Fibroblast of upper back skin (primary cell): ENCODE data around the gene ADARB2.
"Not testable (repeated sequence)": the region's sequence is repeated elsewhere in the genome, so short reads cannot be mapped to it uniquely, and the experiment has no call there.

Experiments used
- DNase-seq: peaks from one replicate; pipeline ENCODE4 v3.0.0-alpha.2; 2013

ADARB2 gene

GRCh38 chr10:1401071-1401965 is 336.0 kb downstream of the ADARB2 start:
- no peak for DNase-seq

- no peak for DNase-seq
Measured at GRCh38 chr10:1400101-1401070, 336.9 kb downstream of the ADARB2 start.

GRCh38 chr10:1399431-1400100 is 337.8 kb downstream of the ADARB2 start:
- no peak for DNase-seq

- no peak for DNase-seq
Measured at GRCh38 chr10:1398626-1399410, 338.5 kb downstream of the ADARB2 start.

GRCh38 chr10:1398116-1398515 is 339.2 kb downstream of the ADARB2 start:
- not testable (repeated sequence) for DNase-seq

GRCh38 chr10:1396297-1396635 is 341.1 kb downstream of the ADARB2 start:
- DNase-seq = no peak

- DNase-seq = no peak
Measured at GRCh38 chr10:1395481-1396296, 341.6 kb downstream of the ADARB2 start.

GRCh38 chr10:1395025-1395480 is 342.3 kb downstream of the ADARB2 start:
- DNase-seq = no peak

- no peak for DNase-seq
Measured at GRCh38 chr10:1394155-1394912, 343.0 kb downstream of the ADARB2 start.

GRCh38 chr10:1393481-1393880 is 343.8 kb downstream of the ADARB2 start:
- DNase-seq = no peak

GRCh38 chr10:1392127-1392526 is 345.2 kb downstream of the ADARB2 start:
- DNase-seq = no peak

GRCh38 chr10:1390200-1390599 is 347.1 kb downstream of the ADARB2 start:
- DNase-seq = no peak

- DNase-seq = no peak
Measured at GRCh38 chr10:1384026-1384425, 353.3 kb downstream of the ADARB2 start.

- DNase-seq = no peak
Measured at GRCh38 chr10:1382711-1383110, 354.6 kb downstream of the ADARB2 start.

- no peak for DNase-seq
Measured at GRCh38 chr10:1381339-1381738, 356.0 kb downstream of the ADARB2 start.

- DNase-seq = no peak
Measured at GRCh38 chr10:1380088-1380671, 357.1 kb downstream of the ADARB2 start.

GRCh38 chr10:1379601-1380000 is 357.7 kb downstream of the ADARB2 start:
- no peak for DNase-seq

- no peak for DNase-seq
Measured at GRCh38 chr10:1378473-1378872, 358.9 kb downstream of the ADARB2 start.

- DNase-seq = no peak
Measured at GRCh38 chr10:1377740-1378397, 359.5 kb downstream of the ADARB2 start.

GRCh38 chr10:1377231-1377630 is 360.1 kb downstream of the ADARB2 start:
- no peak for DNase-seq
